ENCODE data around the gene OPRM1.

Gene OPRM1

DNA sequence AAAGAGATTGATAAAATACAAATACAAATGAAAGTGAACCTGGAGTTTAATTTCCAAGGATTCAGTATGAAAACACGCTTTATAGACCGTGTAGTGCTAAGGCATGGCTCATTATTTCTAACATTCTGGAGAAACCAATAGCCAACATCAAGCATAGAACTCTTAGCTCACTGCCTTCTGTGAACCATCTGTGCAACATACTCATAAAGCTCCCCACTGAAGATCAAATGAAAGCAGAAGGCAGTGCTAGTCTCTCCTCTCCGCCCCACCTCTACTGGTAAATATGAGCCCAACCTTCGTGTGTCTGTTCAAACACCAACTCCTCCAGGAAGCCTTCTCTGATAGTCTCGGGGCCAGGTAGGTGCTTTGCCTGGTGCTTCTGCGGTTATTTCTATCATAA lies 163.9 kb downstream of the OPRM1 start:
- DNase-seq (ENCODE audit: low read depth) = no peak

- no peak for DNase-seq (ENCODE audit: low read depth)
Measured at GRCh38 chr6:154206141-154206540, 167.1 kb downstream of the OPRM1 start.

DNA sequence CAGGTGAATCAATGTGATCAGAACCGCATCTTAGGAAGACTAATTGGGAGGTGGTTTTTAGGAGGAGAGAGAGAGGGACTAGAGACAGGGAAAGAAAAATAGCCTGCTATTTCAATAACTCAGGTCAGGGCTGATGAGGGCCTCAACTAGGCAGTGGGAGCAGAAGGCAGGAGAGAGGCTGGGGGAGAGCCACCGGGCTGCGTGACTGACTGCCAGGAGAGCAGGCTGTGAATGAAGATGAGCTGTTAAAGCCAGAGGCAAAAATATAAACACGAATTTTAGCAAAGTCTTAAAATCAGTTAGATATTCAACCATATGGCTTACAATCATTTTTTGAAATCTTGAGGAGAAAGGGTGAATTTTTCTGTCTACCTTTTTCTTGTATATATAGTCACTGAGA lies 168.0 kb downstream of the OPRM1 start:
- no peak for DNase-seq (ENCODE audit: low read depth)

GRCh38 chr6:154209555-154209954 lies 170.5 kb downstream of the OPRM1 start:
- DNase-seq (ENCODE audit: low read depth) = no peak

DNA sequence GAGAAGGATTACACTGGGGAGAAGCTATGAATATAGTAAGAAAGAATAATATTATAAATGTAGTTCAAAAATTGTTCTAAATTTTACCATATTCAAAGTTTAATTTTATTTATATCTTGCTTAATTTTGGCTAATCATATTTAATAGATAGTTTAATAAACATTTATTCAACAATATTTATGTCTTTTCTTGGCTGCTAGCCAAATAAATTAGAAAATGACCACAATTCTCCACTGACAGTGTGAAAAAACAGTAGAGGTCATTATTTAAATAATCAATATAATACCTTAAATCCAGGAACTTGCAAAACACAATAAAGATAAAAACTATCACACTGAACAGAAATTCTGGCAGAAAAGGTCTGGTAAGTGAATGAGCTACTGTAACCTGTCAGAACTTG lies 171.6 kb downstream of the OPRM1 start:
- no peak for DNase-seq (ENCODE audit: low read depth)

DNA sequence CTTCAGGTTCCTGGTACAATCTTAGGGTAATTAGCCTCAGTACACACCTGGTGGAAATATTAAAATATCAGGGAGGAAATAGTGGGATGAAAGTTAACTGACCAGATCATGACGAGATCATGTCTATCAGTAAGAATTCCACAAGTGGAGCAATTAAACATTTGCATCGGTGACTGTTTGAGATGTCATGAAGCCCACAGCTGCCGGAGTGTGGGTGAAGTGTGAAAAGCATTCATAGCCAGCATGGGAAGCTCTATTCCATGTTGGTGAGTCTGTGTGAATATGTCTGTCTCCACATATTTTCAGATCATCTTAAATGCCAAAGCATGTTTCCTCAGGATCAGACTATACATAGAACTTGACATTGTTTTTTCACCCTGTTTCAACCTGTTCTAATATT lies 174.7 kb downstream of the OPRM1 start:
- DNase-seq (ENCODE audit: low read depth) = no peak

DNA sequence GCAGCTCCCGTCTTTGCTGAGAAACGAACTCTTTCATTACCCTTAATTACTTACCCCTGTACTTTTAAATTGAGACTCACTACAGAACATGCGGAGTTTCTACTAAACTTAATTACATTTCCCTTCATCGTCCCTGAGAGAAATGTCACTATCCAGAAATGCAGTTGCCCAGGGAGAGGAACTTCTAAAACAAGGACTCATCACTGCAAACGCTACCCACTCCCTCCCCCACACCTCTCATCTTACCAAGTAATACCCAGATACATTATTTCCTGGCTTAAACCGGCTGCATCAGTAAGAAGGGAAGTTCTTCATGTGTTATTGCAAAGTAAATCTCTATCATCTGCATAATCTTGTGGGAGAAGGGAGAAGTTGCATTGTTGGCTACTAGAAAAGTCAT lies 179.3 kb downstream of the OPRM1 start:
- no peak for DNase-seq (ENCODE audit: low read depth)

DNA sequence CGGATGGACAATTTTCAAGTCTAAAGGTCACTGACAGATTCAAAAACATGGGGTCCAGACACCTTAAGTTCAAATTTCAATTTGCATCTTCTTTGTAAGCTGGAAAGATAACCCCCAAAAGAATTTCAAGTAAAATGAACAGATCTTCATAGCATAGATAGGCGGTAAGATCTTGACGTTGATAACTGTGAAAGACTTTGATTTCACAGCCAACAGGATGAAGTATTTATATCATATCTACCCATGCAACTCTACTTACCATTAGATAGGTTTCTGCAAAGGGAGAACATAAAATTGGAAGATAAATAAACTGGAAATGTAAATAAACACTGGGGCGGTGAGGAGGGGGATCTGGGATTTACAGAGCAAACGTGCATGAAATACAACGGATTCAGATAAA lies 179.7 kb downstream of the OPRM1 start:
- DNase-seq (ENCODE audit: low read depth) = no peak

DNA sequence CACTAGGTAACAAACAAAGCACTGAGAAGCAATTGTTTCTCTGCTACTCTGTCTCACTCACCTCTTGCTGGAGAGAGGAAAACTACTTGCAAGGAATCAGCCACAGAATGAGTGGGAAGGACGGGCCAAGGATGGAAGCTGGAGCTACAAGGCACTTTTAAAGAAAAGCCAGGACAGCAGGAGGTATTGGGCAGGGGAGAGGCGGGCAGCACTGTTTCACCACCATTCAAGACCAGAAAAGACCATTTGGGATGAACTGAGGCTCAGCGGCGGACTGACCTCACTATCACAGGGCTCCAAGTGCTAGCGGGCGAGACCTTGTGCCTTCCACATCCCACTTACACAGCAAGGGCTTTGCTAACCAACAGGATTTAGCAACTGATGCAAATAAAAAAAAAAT lies 180.2 kb downstream of the OPRM1 start:
- no peak for DNase-seq (ENCODE audit: low read depth)

- no peak for DNase-seq (ENCODE audit: low read depth)
Measured at GRCh38 chr6:154222716-154223115, 183.7 kb downstream of the OPRM1 start.

DNA sequence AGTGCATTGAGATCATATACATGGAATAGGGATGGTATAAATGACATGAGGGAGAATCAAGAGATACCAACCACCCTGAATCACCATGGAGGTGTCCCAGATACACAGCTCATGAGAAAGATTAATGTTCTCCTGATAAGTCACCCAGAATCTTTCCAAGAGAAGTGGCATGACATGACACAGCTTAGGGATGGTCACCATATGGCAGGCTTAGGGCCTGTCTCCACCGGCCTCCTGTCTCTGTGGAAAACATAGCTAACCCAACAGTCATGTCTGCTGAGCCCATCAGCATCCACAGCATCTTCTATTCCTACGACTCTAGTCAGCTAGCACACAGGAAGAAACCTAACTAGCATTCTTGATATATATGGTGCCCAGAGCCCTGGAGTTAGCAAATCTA lies 184.3 kb downstream of the OPRM1 start:
- DNase-seq (ENCODE audit: low read depth) = no peak

DNA sequence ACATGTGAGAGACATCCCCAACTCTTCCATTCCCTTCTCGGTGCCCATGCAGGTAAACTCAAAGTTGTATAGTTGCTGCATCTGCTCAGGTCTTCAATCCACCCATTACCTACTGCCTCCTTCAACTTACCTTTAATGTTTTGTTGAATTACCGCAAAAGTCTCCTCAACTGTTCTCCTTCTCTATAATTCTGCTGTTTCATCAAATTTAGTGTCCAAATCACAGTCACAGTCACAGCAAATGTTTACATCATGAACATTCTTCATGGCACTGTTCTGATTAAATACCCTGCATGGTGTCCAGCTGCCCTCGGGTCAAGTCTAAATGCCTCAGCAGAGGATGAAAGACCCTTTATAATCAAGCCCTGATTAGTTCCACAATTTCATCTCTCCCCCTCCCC lies 187.4 kb downstream of the OPRM1 start:
- DNase-seq (ENCODE audit: low read depth) = no peak

- no peak for DNase-seq (ENCODE audit: low read depth)
Measured at GRCh38 chr6:154227862-154228520, 189.0 kb downstream of the OPRM1 start.

DNA sequence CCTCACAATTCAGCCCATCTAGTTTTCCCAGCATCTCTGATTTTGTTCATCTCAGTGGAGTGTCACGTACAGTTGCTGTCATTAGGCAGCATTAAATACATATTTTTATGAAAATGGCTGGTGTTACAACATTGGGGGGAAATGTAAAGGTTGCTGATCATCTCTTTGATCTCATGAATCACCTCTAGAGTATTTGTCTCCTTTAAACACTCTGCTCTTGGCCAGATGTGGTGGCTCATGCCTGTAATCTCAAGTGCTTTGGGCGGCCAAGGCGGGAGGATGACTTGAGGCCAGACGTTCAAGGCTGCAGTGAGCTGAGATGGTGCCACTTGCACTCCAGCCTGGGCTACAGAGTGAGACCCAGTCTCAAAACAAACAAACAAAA lies 189.5 kb downstream of the OPRM1 start:
- no peak for DNase-seq (ENCODE audit: low read depth)

GRCh38 chr6:154229786-154230185 lies 190.7 kb downstream of the OPRM1 start:
- DNase-seq (ENCODE audit: low read depth) = peak; percentile 16

DNA sequence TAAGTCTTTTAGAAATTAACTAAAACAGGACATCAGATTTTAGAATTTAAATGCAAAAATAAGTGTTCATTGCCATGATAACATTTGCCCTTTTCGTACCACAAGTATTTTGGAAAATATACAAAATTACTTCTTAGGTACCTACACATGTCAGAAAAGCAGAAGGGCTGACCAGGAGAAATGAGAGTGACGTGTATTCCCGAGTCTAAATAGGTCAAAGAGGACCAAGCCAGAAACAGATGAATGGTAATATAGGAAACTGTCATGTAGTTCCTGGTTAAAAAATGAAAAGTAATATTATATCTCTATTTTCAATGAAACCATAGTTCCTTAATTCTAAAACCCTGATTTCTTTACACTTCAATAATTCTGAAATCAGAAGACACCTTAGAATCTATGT lies 191.4 kb downstream of the OPRM1 start:
- DNase-seq (ENCODE audit: low read depth) = no peak

GRCh38 chr6:154230910-154231595 lies 192.0 kb downstream of the OPRM1 start:
- no peak for DNase-seq (ENCODE audit: low read depth)

GRCh38 chr6:154232013-154232910 lies 193.2 kb downstream of the OPRM1 start:
- DNase-seq (ENCODE audit: low read depth) = no peak

GRCh38 chr6:154233383-154233782 lies 194.3 kb downstream of the OPRM1 start:
- no peak for DNase-seq (ENCODE audit: low read depth)

GRCh38 chr6:154234019-154234772 lies 195.2 kb downstream of the OPRM1 start:
- DNase-seq (ENCODE audit: low read depth) = no peak

DNA sequence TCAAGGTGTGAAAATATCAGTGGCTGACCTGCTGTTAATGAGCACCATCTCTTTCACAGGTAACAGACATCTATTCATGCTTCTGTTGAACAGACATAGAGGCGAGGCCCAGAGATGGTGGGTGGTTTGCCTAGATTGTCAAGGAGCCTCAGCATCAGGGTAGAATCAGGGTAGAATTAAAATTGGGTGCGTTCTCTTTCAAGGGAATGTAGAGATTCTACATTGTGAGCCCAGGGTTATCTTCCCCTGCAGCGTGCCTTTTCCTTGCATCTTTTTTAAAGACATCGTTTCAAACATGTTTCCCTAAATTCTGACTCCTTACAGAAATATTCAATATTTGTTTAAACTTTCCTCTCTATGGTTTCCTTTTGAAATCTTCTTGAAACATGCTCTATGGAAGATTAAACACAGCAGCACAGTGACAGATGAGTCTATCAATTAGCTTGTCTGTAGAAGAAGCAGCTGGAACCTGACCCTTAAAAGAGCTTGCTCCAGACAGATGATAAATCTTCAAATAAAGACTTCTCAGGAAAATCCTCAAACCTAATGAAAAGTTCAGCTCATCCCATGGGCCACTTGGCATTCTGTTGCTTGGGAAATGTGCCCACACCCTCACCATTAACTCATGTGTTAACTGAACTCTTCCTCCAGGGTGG lies 197.7 kb downstream of the OPRM1 start:
- DNase-seq (ENCODE audit: low read depth) = no peak

DNA sequence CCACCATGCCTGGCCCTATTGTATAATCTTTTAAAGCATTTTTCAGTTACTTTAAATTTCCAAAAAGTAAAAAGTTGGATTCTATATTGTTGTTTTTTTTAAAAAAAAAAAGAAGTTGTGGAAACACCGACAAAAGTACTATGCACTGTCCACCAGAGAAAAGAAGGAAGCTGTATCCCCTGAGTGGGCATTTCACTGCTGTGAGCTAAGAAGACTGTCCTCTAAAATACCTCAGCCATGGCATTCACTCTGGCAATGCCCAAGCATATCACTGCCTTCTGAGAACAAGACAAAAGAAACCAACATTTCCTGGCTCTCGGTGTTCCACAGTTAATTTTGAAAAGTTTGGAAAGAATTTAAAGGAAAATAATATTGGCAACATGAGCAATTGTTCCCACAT lies 199.8 kb downstream of the OPRM1 start:
- DNase-seq (ENCODE audit: low read depth) = no peak

Measured in stimulated activated CD8-positive, alpha-beta memory T cell treated with anti-CD3 and anti-CD28 coated beads, Interleukin-12 subunit alpha, Interleukin-12 subunit beta, amount 100 ng/mL, for 4 hours (primary cell).